OCI-LY3 (cell line): ENCODE results near the gene S100A6.

Source experiments
- H2AFZ ChIP-seq: fragments of 200-600, 300-600 bp; shearing (Covaris generic); 2 replicates; pipeline ENCODE4 v1.6.0; 2014; ENCODE audit warnings: antibody characterized with exemption, low read depth, low read length
- H3K27ac ChIP-seq: fragments of 200-600, 300-600 bp; sonication (generic); 2 replicates; pipeline ENCODE4 v1.5.1; 2014; ENCODE audit warnings: mild to moderate bottlenecking, low read length, moderate library complexity, mixed read lengths
- H3K27me3 ChIP-seq: fragments of 200-600, 300-600 bp; sonication (generic); 2 replicates; pipeline ENCODE4 v1.6.1; 2014; ENCODE audit warnings: low read depth, low read length, mixed read lengths
- H3K36me3 ChIP-seq: fragments of 200-600, 300-600 bp; sonication (generic); replicated peaks from 2 replicates; pipeline ENCODE3; 2014; ENCODE audit warnings: low read depth, low read length, mixed read lengths
- H3K4me1 ChIP-seq: fragments of 300-600, 200-600 bp; sonication (generic); 2 replicates; pipeline ENCODE4 v1.6.1; 2014; ENCODE audit warnings: low read length, mixed read lengths
- H3K4me2 ChIP-seq: fragments of 200-600, 300-600 bp; sonication (generic); 2 replicates; pipeline ENCODE4 v1.6.1; 2014; ENCODE audit warnings: low read length, mixed read lengths
- H3K4me3 ChIP-seq: fragments of 300-600, 200-600 bp; sonication (generic); 2 replicates; pipeline ENCODE4 v1.5.1; 2014; ENCODE audit warnings: antibody characterized with exemption, mild to moderate bottlenecking, low read length, moderate library complexity
- H3K79me2 ChIP-seq: fragments of 300-600, 200-600 bp; shearing (Covaris generic); 2 replicates; pipeline ENCODE4 v1.6.1; 2014; ENCODE audit warnings: mild to moderate bottlenecking, low read length, mixed read lengths
- H3K9ac ChIP-seq: fragments of 300-600, 200-600 bp; shearing (Covaris generic); 2 replicates; pipeline ENCODE4 v1.6.0; 2014; ENCODE audit warnings: mild to moderate bottlenecking, low read length, moderate library complexity
- H3K9me3 ChIP-seq: fragments of 200-600, 300-600 bp; shearing (Covaris generic); 2 replicates; pipeline ENCODE4 v1.6.1; 2014; ENCODE audit warnings: low read length, mixed read lengths; ENCODE audit not compliant: insufficient read depth
- H4K20me1 ChIP-seq: fragments of 200-600, 300-600 bp; sonication (generic); 2 replicates; pipeline ENCODE4 v1.6.1; 2016; ENCODE audit warnings: low read length, mixed read lengths; ENCODE audit not compliant: insufficient read depth
- EZH2phosphoT487 ChIP-seq: fragments of 200-600 bp; shearing (Covaris generic); IDR thresholded peaks from 2 replicates; pipeline ENCODE4 v1.6.1; 2018; ENCODE audit warnings: antibody characterized with exemption, mixed run types, low read depth
- TF ChIP-seq, protein P1 (sequence below): fragments of 200-600, 300-600 bp; sonication (generic); IDR thresholded peaks from 2 replicates; pipeline ENCODE4 v1.5.1; 2014; ENCODE audit warnings: antibody characterized with exemption, low read length, low read depth

Gene S100A6

DNA sequence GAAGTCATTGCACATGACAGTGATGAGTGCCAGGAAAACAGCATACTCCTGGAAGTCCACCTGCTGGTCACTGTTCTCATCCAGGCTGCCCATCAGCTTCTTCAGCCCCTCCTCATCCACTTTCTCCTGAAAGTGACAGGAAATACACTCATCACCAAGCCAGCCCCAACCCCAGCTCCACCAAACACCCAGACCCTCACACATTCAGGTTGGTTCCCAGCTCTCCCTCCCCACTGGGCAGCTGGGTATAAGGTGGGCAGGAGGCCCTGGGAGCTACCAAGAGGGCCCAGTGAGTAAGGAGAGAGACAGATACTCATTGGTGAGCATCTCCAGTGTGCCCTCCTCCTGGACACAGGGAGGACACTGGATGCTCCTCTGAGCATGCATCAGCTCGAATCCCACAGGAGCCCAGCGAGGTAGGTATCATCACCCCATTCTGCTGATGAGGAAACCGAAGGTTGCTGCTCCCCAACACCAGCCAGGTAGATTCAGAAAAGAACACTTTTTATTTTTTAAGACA, 25.7 kb upstream of the S100A6 start:
- no peak for TF ChIP-seq EZH2phosphoT487
- TF ChIP-seq, protein P1, sequence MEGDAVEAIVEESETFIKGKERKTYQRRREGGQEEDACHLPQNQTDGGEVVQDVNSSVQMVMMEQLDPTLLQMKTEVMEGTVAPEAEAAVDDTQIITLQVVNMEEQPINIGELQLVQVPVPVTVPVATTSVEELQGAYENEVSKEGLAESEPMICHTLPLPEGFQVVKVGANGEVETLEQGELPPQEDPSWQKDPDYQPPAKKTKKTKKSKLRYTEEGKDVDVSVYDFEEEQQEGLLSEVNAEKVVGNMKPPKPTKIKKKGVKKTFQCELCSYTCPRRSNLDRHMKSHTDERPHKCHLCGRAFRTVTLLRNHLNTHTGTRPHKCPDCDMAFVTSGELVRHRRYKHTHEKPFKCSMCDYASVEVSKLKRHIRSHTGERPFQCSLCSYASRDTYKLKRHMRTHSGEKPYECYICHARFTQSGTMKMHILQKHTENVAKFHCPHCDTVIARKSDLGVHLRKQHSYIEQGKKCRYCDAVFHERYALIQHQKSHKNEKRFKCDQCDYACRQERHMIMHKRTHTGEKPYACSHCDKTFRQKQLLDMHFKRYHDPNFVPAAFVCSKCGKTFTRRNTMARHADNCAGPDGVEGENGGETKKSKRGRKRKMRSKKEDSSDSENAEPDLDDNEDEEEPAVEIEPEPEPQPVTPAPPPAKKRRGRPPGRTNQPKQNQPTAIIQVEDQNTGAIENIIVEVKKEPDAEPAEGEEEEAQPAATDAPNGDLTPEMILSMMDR = no peak
- Histone ChIP-seq H4K20me1 (no peaks in the 10 kb centered on the region), H3K27ac (no peak overlapping the region), H3K4me3 (no peak overlapping the region), H3K4me1 (peaks cover 14% of the 10 kb centered on the region), H3K4me2 (no peak overlapping the region), H3K9me3 (no peaks in the 10 kb centered on the region), H2AFZ (no peak overlapping the region), H3K9ac (no peak overlapping the region), H3K27me3 (no peaks in the 10 kb centered on the region), H3K79me2 (no peaks in the 10 kb centered on the region), H3K36me3 (no peaks in the 10 kb centered on the region)

- Histone ChIP-seq H3K36me3 (no peaks in the 10 kb centered on the region), H3K9me3 (no peaks in the 10 kb centered on the region), H3K27ac (no peak overlapping the region), H2AFZ (no peak overlapping the region), H3K9ac (no peak overlapping the region), H3K79me2 (no peaks in the 10 kb centered on the region), H4K20me1 (no peaks in the 10 kb centered on the region), H3K4me2 (no peak overlapping the region), H3K4me3 (no peak overlapping the region), H3K27me3 (no peaks in the 10 kb centered on the region), H3K4me1 (peaks cover 8% of the 10 kb centered on the region)
- TF ChIP-seq EZH2phosphoT487 = no peak
- TF ChIP-seq, protein P1 = no peak
Measured at GRCh38 chr1:153560771-153561465, 25.1 kb upstream of the S100A6 start.

- Histone ChIP-seq H3K9ac (no peak overlapping the region), H2AFZ (no peak overlapping the region), H3K4me1 (peaks cover 1% of the 10 kb centered on the region), H4K20me1 (no peaks in the 10 kb centered on the region), H3K36me3 (no peaks in the 10 kb centered on the region), H3K79me2 (no peaks in the 10 kb centered on the region), H3K27ac (no peak overlapping the region), H3K4me3 (no peak overlapping the region), H3K9me3 (no peaks in the 10 kb centered on the region), H3K27me3 (no peaks in the 10 kb centered on the region), H3K4me2 (no peak overlapping the region)
- TF ChIP-seq, protein P1 = no peak
- no peak for TF ChIP-seq EZH2phosphoT487
Measured at GRCh38 chr1:153560241-153560640, 24.4 kb upstream of the S100A6 start.

- no peaks in the 10 kb centered on the region for H3K79me2 ChIP-seq
- H3K36me3 ChIP-seq = no peaks in the 10 kb centered on the region
- H3K9ac ChIP-seq = no peak overlapping the region
- no peak overlapping the region for H3K4me2 ChIP-seq
- H2AFZ ChIP-seq = no peak overlapping the region
- no peaks in the 10 kb centered on the region for H3K9me3 ChIP-seq
- H4K20me1 ChIP-seq = no peaks in the 10 kb centered on the region
- TF ChIP-seq, protein P1 = no peak
- no peak for TF ChIP-seq EZH2phosphoT487
- no peak overlapping the region for H3K4me3 ChIP-seq
- no peaks in the 10 kb centered on the region for H3K27me3 ChIP-seq
- no peak overlapping the region for H3K27ac ChIP-seq
- peaks cover 6% of the 10 kb centered on the region for H3K4me1 ChIP-seq
Measured at GRCh38 chr1:153557877-153558276, 22.1 kb upstream of the S100A6 start.
